AG08395 (cell line): ENCODE data around the gene DGCR6L.
"Not testable (repeated sequence)": the region's sequence is repeated elsewhere in the genome, so short reads cannot be mapped to it uniquely, and the experiment has no call there.

Experiments
- DNase-seq: peaks from one replicate; pipeline ENCODE4 v3.0.0; 2012; ENCODE audit warnings: mixed read lengths, low spot score

The DGCR6L gene

GRCh38 chr22:20325996-20326395 is 6.1 kb upstream of the DGCR6L start:
- not testable (repeated sequence) for DNase-seq

- peak; percentile 23 for DNase-seq
Observed at GRCh38 chr22:20324139-20324516, 4.3 kb upstream of the DGCR6L start.

- not testable (repeated sequence) for DNase-seq
Observed at GRCh38 chr22:20321552-20322211, 1.8 kb upstream of the DGCR6L start.

GRCh38 chr22:20320659-20321551 is 1.0 kb upstream of the DGCR6L start:
- DNase-seq, result not testable (repeated sequence)

- peak; percentile 13 for DNase-seq
Observed at GRCh38 chr22:20319041-20319744, 667 bp downstream of the DGCR6L start.

GRCh38 chr22:20318043-20318688 is 1.7 kb downstream of the DGCR6L start:
- DNase-seq, result not testable (repeated sequence)

GRCh38 chr22:20317402-20318042 is 2.3 kb downstream of the DGCR6L start:
- DNase-seq, result not testable (repeated sequence)

GRCh38 chr22:20316844-20317401 is 2.9 kb downstream of the DGCR6L start:
- no peak for DNase-seq

GRCh38 chr22:20316217-20316843 is 3.5 kb downstream of the DGCR6L start:
- DNase-seq, result no peak

GRCh38 chr22:20315337-20316216 is 4.3 kb downstream of the DGCR6L start:
- DNase-seq, result no peak

GRCh38 chr22:20314741-20315336 is 5.0 kb downstream of the DGCR6L start:
- not testable (repeated sequence) for DNase-seq

GRCh38 chr22:20314206-20314605 is 5.7 kb downstream of the DGCR6L start:
- DNase-seq, result not testable (repeated sequence)

GRCh38 chr22:20313306-20314077 is 6.4 kb downstream of the DGCR6L start:
- DNase-seq, result not testable (repeated sequence)

- no peak for DNase-seq
Observed at GRCh38 chr22:20312396-20313191, 7.3 kb downstream of the DGCR6L start.

- not testable (repeated sequence) for DNase-seq
Observed at GRCh38 chr22:20311249-20312062, 8.4 kb downstream of the DGCR6L start.

- not testable (repeated sequence) for DNase-seq
Observed at GRCh38 chr22:20310773-20311172, 9.1 kb downstream of the DGCR6L start.

GRCh38 chr22:20310180-20310579 is 9.7 kb downstream of the DGCR6L start:
- not testable (repeated sequence) for DNase-seq
